ENCODE results near the gene HEXD. TPM values are rescaled to one million over a fixed set of nuclear protein-coding genes. Genes with fewer than 3 reads are reported as not detected.
"Not testable (repeated sequence)": the region's sequence is repeated elsewhere in the genome, so short reads cannot be mapped to it uniquely, and the experiment has no call there.

Gene HEXD
- total RNA-seq, 1 donor from 2014 or later = 49.7 TPM

DNA sequence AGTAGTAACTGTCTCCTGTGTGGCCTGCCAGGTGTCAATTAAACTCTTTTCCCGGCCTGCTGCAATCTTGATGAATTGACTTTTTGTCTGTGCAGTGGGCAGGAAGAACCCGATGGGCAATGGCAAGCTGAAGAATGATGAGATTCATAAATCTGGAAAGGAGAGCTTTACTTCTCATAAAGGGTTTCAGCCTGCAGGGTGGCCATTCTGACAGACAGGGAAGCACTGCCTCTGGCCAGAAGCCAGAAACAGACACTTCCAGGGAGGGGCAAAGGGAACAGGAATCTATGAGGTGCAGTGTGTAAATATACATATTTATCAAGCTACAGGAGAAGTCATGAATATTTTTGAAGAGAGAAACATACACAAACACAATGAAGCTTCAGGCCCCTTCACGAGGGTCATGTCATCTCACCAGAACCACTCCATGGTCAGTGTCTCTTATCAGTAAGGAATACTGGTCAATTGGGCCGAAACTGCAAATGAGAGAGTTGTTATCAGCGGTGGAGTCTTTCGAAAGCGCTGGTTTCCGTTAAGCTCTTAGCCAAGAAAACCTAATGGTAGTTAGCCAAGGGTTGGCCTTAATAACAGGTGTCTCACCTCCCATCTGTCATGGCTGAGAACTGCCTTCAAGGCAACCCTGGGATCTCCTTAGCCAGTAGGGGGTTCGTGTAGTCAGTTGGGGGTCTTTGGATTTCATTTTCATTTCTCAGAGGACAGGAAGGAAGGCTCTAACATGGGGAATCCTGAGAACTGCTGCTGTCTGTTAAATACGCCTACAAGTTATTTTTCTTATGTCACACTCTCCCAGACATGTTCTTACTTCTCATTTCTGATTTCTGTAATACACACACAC lies 39.2 kb downstream of the HEXD start:
- peak overlapping the region; percentile 97 for H3K27ac Mint-ChIP-seq
- H3K27me3 Mint-ChIP-seq = no peaks in the 10 kb centered on the region
- no peak for DNase-seq (ENCODE audit: extremely low spot score, unreplicated experiment)
- peaks cover 3% of the 10 kb centered on the region for H3K9me3 Mint-ChIP-seq
- H3K4me3 Mint-ChIP-seq = peak overlapping the region; percentile 88
- H3K36me3 Mint-ChIP-seq = peaks cover 1% of the 10 kb centered on the region
- H3K4me1 Mint-ChIP-seq (ENCODE audit: unreplicated experiment) = peaks cover 17% of the 10 kb centered on the region
- TF ChIP-seq, protein P1, sequence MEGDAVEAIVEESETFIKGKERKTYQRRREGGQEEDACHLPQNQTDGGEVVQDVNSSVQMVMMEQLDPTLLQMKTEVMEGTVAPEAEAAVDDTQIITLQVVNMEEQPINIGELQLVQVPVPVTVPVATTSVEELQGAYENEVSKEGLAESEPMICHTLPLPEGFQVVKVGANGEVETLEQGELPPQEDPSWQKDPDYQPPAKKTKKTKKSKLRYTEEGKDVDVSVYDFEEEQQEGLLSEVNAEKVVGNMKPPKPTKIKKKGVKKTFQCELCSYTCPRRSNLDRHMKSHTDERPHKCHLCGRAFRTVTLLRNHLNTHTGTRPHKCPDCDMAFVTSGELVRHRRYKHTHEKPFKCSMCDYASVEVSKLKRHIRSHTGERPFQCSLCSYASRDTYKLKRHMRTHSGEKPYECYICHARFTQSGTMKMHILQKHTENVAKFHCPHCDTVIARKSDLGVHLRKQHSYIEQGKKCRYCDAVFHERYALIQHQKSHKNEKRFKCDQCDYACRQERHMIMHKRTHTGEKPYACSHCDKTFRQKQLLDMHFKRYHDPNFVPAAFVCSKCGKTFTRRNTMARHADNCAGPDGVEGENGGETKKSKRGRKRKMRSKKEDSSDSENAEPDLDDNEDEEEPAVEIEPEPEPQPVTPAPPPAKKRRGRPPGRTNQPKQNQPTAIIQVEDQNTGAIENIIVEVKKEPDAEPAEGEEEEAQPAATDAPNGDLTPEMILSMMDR (conservative IDR thresholded peaks at IDR 0.05) = no peak

GRCh38 chr17:82457929-82458178 lies 39.7 kb downstream of the HEXD start:
- Mint-ChIP-seq H3K27ac (peak overlapping the region; percentile 97), H3K27me3 (no peaks in the 10 kb centered on the region), H3K9me3 (no peaks in the 10 kb centered on the region), H3K4me3 (peak overlapping the region; percentile 88), H3K36me3 (peaks cover 6% of the 10 kb centered on the region), H3K4me1 (ENCODE audit: unreplicated experiment) (peaks cover 22% of the 10 kb centered on the region)
- TF ChIP-seq, protein P1 (conservative IDR thresholded peaks at IDR 0.05) = no peak
- no peak for DNase-seq (ENCODE audit: extremely low spot score, unreplicated experiment)

- DNase-seq (ENCODE audit: extremely low spot score, unreplicated experiment) = peak; percentile 98
- no peaks in the 10 kb centered on the region for H3K27me3 Mint-ChIP-seq
- TF ChIP-seq, protein P1 (conservative IDR thresholded peaks at IDR 0.05) = no peak
- peaks cover 6% of the 10 kb centered on the region for H3K36me3 Mint-ChIP-seq
- H3K4me3 Mint-ChIP-seq = peak within 1 kb of the TSS; percentile 96
- H3K4me1 Mint-ChIP-seq (ENCODE audit: unreplicated experiment) = peaks cover 22% of the 10 kb centered on the region
- H3K27ac Mint-ChIP-seq = peak within 1 kb of the TSS; percentile 97
- H3K9me3 Mint-ChIP-seq = no peaks in the 10 kb centered on the region
Measured at GRCh38 chr17:82458179-82458884, 40.2 kb downstream of the HEXD start, which contains the start of gene NARF. Gene NARF (plus strand): TSS chr17:82458741. CDS start chr17:82458804, 63 bp downstream.

DNA sequence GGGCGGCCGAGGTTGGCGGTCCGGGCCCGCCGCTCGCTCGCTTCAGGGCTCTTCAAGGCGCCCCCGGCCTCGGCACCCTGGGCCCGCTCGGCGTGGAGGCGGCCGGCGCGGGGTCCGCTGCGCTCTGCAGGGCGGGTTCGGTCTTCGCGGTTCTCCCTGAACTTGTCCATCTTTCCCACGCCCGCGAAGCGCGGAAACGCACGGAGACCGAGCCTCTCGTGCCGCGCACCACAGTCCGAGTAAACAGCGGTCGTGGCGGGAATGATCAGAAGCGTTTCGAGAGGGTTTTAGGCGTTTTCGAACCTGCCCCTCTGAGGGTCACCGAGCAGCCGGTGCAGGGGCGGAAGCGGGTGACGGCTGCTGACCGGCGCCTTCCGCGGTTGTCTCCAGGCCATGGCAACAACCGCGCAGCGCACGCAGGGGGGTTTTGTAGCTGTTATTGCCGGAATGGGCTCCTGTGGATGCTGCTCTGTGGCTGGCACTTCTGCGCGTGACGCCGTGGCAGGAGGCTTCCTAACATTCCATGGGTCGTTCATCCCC lies 40.8 kb downstream of the HEXD start:
- Mint-ChIP-seq H3K4me3 (peak overlapping the region; percentile 96), H3K27me3 (no peaks in the 10 kb centered on the region), H3K27ac (peak overlapping the region; percentile 87), H3K9me3 (no peaks in the 10 kb centered on the region), H3K36me3 (peaks cover 7% of the 10 kb centered on the region), H3K4me1 (ENCODE audit: unreplicated experiment) (peaks cover 22% of the 10 kb centered on the region)
- no peak for DNase-seq (ENCODE audit: extremely low spot score, unreplicated experiment)
- TF ChIP-seq, protein P1 (conservative IDR thresholded peaks at IDR 0.05) = no peak

GRCh38 chr17:82459936-82460335 lies 41.8 kb downstream of the HEXD start:
- peak overlapping the region; percentile 96 for H3K4me3 Mint-ChIP-seq
- H3K9me3 Mint-ChIP-seq = not testable (repeated sequence)

More at GRCh38 chr17:82459936-82460335, 41.8 kb downstream of the HEXD start:
- H3K27ac Mint-ChIP-seq; DNase-seq (ENCODE audit: extremely low spot score, unreplicated experiment); H3K27me3 Mint-ChIP-seq: not testable (repeated sequence)
- Mint-ChIP-seq H3K4me1 (ENCODE audit: unreplicated experiment) (peaks cover 22% of the 10 kb centered on the region), H3K36me3 (peaks cover 14% of the 10 kb centered on the region)
